Neural crest cell (in vitro differentiated cells): ENCODE measurements around the gene MAML3. TPM values are rescaled to one million over a fixed set of nuclear protein-coding genes. Genes with fewer than 3 reads are reported as not detected.

Experiments used
- DNase-seq: peaks from one replicate; pipeline ENCODE4 v3.0.0; 2021; ENCODE audit warnings: low read depth, mixed read lengths, low spot score
- H3K27ac Mint-ChIP-seq: one replicate; pipeline ENCODE4 v1.8.0; 2021; ENCODE audit warnings: mild to moderate bottlenecking, mixed read lengths; ENCODE audit not compliant: unreplicated experiment
- H3K27me3 Mint-ChIP-seq: 2 replicates; pipeline ENCODE4 v1.8.0; 2021; ENCODE audit warnings: low read depth, mild to moderate bottlenecking, mixed read lengths
- H3K36me3 Mint-ChIP-seq: 2 replicates; pipeline ENCODE4 v1.8.0; 2021; ENCODE audit warnings: low read depth, mild to moderate bottlenecking, mixed read lengths
- H3K4me1 Mint-ChIP-seq: 2 replicates; pipeline ENCODE4 v1.8.0; 2021; ENCODE audit warnings: mixed read lengths
- H3K4me3 Mint-ChIP-seq: one replicate; pipeline ENCODE4 v1.8.0; 2021; ENCODE audit warnings: mild to moderate bottlenecking, mixed read lengths
- H3K9me3 Mint-ChIP-seq: 2 replicates; pipeline ENCODE4 v1.8.0; 2021; ENCODE audit warnings: mixed read lengths
- CTCF ChIP-seq: fragments of 200-600 bp; sonication (generic); conservative IDR thresholded peaks from 2 replicates; pipeline ENCODE4 v1.5.0; 2021; ENCODE audit warnings: antibody characterized with exemption, mild to moderate bottlenecking
- total RNA-seq: library from RNA; stranded (reverse); gene quantifications from 2 replicates; pipeline ENCODE4 v1.2.1, GENCODE V29; 2021

Gene MAML3
- total RNA-seq, 1 donor from 2014 or later: 21.8 TPM

DNA sequence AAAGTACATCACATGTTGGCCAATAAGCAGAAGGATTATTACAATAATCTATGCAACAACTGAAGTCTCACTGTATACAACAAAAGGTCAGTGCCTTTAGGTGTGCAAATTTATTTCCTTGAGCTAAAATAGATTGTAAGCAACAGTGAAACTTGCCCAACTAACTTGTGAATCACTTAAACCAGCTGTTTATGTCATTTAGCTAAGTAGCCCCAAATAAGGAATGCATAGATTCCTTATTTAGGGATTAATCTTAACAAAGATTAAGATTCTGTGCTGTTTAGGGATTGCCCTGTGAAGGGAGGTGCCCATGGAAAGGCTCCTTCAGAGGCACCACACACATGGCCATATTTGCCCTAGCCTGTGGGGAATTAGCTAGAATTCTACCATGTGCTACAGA is 168.6 kb downstream of the MAML3 start:
- Mint-ChIP-seq H3K9me3 (peaks cover 3% of the 10 kb centered on the region), H3K27ac (no peak overlapping the region), H3K4me3 (no peak overlapping the region), H3K36me3 (peaks cover 9% of the 10 kb centered on the region), H3K27me3 (no peaks in the 10 kb centered on the region), H3K4me1 (peaks cover 56% of the 10 kb centered on the region)
- no peak for TF ChIP-seq CTCF
- no peak for DNase-seq

DNA sequence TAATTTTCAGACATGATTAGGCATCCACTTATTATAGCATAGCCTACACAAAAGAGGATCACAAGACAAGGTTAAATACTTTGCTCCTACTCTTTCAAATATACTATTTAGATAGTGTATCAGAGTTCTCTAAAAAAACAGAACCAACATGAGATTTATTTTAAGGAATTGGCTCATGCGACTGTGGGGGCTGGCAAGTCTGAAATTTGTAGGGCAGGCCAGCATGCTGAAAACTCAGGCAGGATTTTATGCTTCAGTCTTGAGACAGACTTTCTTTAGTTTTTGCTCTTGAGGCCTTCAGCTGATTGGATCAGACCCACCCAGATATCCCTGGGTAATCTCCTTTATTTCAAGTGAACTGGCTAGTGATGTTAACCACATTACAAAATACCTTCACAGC is 169.5 kb downstream of the MAML3 start:
- DNase-seq: no peak
- Mint-ChIP-seq H3K4me3 (no peak overlapping the region), H3K9me3 (peaks cover 3% of the 10 kb centered on the region), H3K27me3 (no peaks in the 10 kb centered on the region), H3K27ac (no peak overlapping the region), H3K36me3 (peaks cover 12% of the 10 kb centered on the region), H3K4me1 (peaks cover 52% of the 10 kb centered on the region)
- no peak for TF ChIP-seq CTCF

DNA sequence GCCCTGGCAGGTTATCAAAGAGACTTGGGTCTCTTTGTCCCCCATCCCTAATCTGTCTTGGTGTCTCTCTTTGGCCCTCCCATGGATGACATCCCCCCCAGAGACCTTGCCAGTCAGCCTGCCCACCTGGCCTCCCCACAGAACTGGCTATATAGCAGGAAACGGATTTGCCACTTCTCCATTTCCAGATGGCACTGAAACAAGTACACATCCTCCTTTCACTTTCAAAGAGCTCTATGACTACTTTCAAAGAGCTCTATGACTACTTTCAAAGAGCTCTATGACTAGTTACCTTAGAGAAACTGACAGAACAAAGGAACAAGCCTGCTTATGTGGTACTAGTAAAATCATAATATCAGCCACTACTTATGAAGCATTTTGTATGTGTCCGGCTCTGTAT is 175.3 kb downstream of the MAML3 start:
- H3K27me3 Mint-ChIP-seq: no peaks in the 10 kb centered on the region
- no peaks in the 10 kb centered on the region for H3K9me3 Mint-ChIP-seq

GRCh38 chr4:139977838-139978609 is 176.0 kb downstream of the MAML3 start:
- peak overlapping the region; percentile 80 for H3K27ac Mint-ChIP-seq
- no peaks in the 10 kb centered on the region for H3K9me3 Mint-ChIP-seq
- H3K27me3 Mint-ChIP-seq: no peaks in the 10 kb centered on the region

More for the DNA sequence above, 175.3 kb downstream of the MAML3 start:
- DNase-seq: no peak
- Mint-ChIP-seq H3K4me1 (peaks cover 49% of the 10 kb centered on the region), H3K27ac (no peak overlapping the region), H3K4me3 (no peak overlapping the region), H3K36me3 (peaks cover 13% of the 10 kb centered on the region)
- TF ChIP-seq CTCF: no peak

GRCh38 chr4:139975830-139976272 is 178.1 kb downstream of the MAML3 start:
- Mint-ChIP-seq H3K9me3 (no peaks in the 10 kb centered on the region), H3K4me1 (peaks cover 42% of the 10 kb centered on the region), H3K27ac (peak overlapping the region; percentile 76), H3K27me3 (no peaks in the 10 kb centered on the region), H3K36me3 (peaks cover 13% of the 10 kb centered on the region), H3K4me3 (no peak overlapping the region)
- no peak for TF ChIP-seq CTCF
- no peak for DNase-seq

More at GRCh38 chr4:139977838-139978609, 176.0 kb downstream of the MAML3 start:
- Mint-ChIP-seq H3K4me1 (peaks cover 54% of the 10 kb centered on the region), H3K36me3 (peaks cover 13% of the 10 kb centered on the region), H3K4me3 (no peak overlapping the region)
- no peak for TF ChIP-seq CTCF
- no peak for DNase-seq
